ENCODE measurements around the gene ARSB. TPM values are rescaled to one million over a fixed set of nuclear protein-coding genes. Genes with fewer than 3 reads are reported as not detected.

The ARSB gene
- total and polyA plus RNA-seq, 2 experiments from 2014 or later: 16.0 to 25.5 TPM

DNA sequence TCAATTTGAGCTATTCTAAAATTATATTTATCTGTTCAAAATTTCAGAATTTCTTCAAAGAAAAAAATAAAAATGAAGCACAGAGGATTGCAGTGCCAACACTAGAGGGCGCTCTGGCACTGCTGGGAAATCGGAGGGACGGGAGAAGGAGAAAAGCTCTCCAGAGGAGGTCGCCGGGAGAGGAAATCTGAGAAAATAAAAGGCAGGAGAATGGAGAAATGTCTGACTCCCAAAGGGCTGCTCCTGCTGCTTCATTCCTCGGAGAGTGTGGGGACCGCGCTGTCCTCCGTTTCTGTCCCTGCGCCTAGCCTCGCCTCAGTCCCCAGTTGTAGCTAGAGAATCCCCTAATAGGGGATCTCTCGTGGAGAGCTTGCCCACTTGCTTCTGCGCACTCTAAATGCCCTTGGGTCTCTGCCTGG is 40.0 kb upstream of the ARSB start:
- no peaks in the 10 kb centered on the region for H3K36me3 ChIP-seq
- peaks cover 3% of the 10 kb centered on the region for H3K4me1 ChIP-seq (ENCODE audit: low read depth)
- TF ChIP-seq CTCF (IDR thresholded peaks at IDR 0.05; ENCODE audit: low read depth, low read length): peak; percentile 90
- peak overlapping the region; percentile 22 for H3K4me3 ChIP-seq
- H3K27me3 ChIP-seq: peaks cover 4% of the 10 kb centered on the region
- H3K27ac ChIP-seq: no peak overlapping the region
- peak; percentile 77 to 83 for DNase-seq (ENCODE audit: low read depth in 1 of 2, low spot score in 1 of 2)
- no peaks in the 10 kb centered on the region for H3K9me3 ChIP-seq (ENCODE audit: low read depth)

- no peak for DNase-seq (ENCODE audit: low read depth in 1 of 2, low spot score in 1 of 2)
- no peak for TF ChIP-seq CTCF (IDR thresholded peaks at IDR 0.05; ENCODE audit: low read depth, low read length)
- Histone ChIP-seq H3K4me1 (ENCODE audit: low read depth) (peaks cover 3% of the 10 kb centered on the region), H3K36me3 (no peaks in the 10 kb centered on the region), H3K27ac (no peak overlapping the region), H3K27me3 (peaks cover 4% of the 10 kb centered on the region), H3K4me3 (no peak overlapping the region), H3K9me3 (ENCODE audit: low read depth) (no peaks in the 10 kb centered on the region)
Observed at GRCh38 chr5:79023947-79024346, 38.8 kb upstream of the ARSB start.

- no peak for DNase-seq (ENCODE audit: low read depth in 1 of 2, low spot score in 1 of 2)
- no peaks in the 10 kb centered on the region for H3K36me3 ChIP-seq
- peaks cover 4% of the 10 kb centered on the region for H3K27me3 ChIP-seq
- no peaks in the 10 kb centered on the region for H3K9me3 ChIP-seq (ENCODE audit: low read depth)
- peaks cover 3% of the 10 kb centered on the region for H3K4me1 ChIP-seq (ENCODE audit: low read depth)
- TF ChIP-seq CTCF (IDR thresholded peaks at IDR 0.05; ENCODE audit: low read depth, low read length): no peak
- no peak overlapping the region for H3K4me3 ChIP-seq
- H3K27ac ChIP-seq: no peak overlapping the region
Observed at GRCh38 chr5:79023348-79023747, 38.2 kb upstream of the ARSB start.

- H3K27me3 ChIP-seq: peaks cover 4% of the 10 kb centered on the region
- peaks cover 3% of the 10 kb centered on the region for H3K4me1 ChIP-seq (ENCODE audit: low read depth)
- no peaks in the 10 kb centered on the region for H3K9me3 ChIP-seq (ENCODE audit: low read depth)
- TF ChIP-seq CTCF (IDR thresholded peaks at IDR 0.05; ENCODE audit: low read depth, low read length): no peak
- no peak overlapping the region for H3K27ac ChIP-seq
- no peaks in the 10 kb centered on the region for H3K36me3 ChIP-seq
- no peak overlapping the region for H3K4me3 ChIP-seq
- DNase-seq (ENCODE audit: low read depth in 1 of 2, low spot score in 1 of 2): no peak
Observed at GRCh38 chr5:79022771-79023170, 37.7 kb upstream of the ARSB start.

GRCh38 chr5:79021753-79022152 is 36.6 kb upstream of the ARSB start:
- H3K36me3 ChIP-seq: no peaks in the 10 kb centered on the region
- no peaks in the 10 kb centered on the region for H3K9me3 ChIP-seq (ENCODE audit: low read depth)
- H3K27me3 ChIP-seq: peaks cover 4% of the 10 kb centered on the region
- H3K27ac ChIP-seq: no peak overlapping the region
- no peak overlapping the region for H3K4me3 ChIP-seq
- no peak for DNase-seq (ENCODE audit: low read depth in 1 of 2, low spot score in 1 of 2)
- peaks cover 3% of the 10 kb centered on the region for H3K4me1 ChIP-seq (ENCODE audit: low read depth)
- TF ChIP-seq CTCF (IDR thresholded peaks at IDR 0.05; ENCODE audit: low read depth, low read length): no peak
